T-helper 2 cell treated with Interferon-gamma antibody and Interleukin-4, amounts not matched to agents 5 μg/mL and 100 μg/mL, for 36 hours (primary cell): ENCODE measurements around the gene PHC2.
A peak's percentile ranks its signal among the peaks of the same experiment; 100 is the strongest.

Experiments used
- DNase-seq: peaks from one replicate; pipeline ENCODE4 v3.0.0; 2021; ENCODE audit warnings: low spot score
- H3K27ac Mint-ChIP-seq: one replicate; pipeline ENCODE4 v1.8.0; 2021; ENCODE audit warnings: mild to moderate bottlenecking, mixed read lengths
- H3K27me3 Mint-ChIP-seq: one replicate; pipeline ENCODE4 v1.8.0; 2021; ENCODE audit warnings: low read depth, mixed read lengths
- H3K36me3 Mint-ChIP-seq: one replicate; pipeline ENCODE4 v1.8.0; 2021; ENCODE audit warnings: low read depth, mixed read lengths
- H3K4me1 Mint-ChIP-seq: one replicate; pipeline ENCODE4 v1.8.0; 2021; ENCODE audit warnings: low read depth, mixed read lengths
- H3K4me3 Mint-ChIP-seq: one replicate; pipeline ENCODE4 v1.8.0; 2022; ENCODE audit warnings: mild to moderate bottlenecking, moderate library complexity, mixed read lengths
- H3K9me3 Mint-ChIP-seq: one replicate; pipeline ENCODE4 v1.8.0; 2021; ENCODE audit warnings: mixed read lengths

The PHC2 gene

DNA sequence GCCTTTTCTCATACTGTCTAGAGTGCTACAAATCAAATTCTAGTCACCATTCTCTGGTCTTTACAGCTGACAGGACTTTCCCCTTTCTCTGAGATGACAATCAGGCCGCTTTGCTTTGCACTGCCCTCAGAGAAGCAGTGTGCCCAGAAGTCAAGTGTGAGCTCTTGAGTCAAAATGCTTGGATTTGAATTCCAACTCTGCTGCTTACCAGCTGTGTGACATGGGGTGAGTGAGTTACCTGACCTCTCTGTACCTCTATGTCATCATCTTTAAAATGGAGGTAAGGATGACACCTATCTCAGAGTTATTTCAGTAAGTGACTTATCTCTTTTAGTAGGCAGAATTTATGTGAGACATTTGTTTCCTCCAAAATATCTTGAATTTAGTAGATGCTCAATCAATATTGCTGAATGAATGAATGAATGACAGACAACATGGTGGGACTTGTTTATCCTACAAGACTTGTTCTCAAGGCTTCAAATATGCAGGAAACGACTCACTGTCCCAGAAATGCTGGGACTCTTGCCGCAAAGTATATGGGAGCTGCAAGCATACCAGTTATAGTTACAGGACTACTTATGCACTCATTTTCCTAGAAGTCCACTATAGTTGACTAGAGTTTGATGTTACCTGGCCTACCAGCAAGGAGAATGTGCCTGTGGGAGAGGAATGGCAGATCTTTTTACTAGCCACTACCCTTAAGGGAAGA, 71.9 kb downstream of the PHC2 start:
- H3K36me3 Mint-ChIP-seq = no peaks in the 10 kb centered on the region
- no peaks in the 10 kb centered on the region for H3K27me3 Mint-ChIP-seq
- no peak overlapping the region for H3K4me3 Mint-ChIP-seq
- no peak for DNase-seq
- no peaks in the 10 kb centered on the region for H3K9me3 Mint-ChIP-seq
- H3K4me1 Mint-ChIP-seq = peaks cover 7% of the 10 kb centered on the region
- H3K27ac Mint-ChIP-seq = no peak overlapping the region

DNA sequence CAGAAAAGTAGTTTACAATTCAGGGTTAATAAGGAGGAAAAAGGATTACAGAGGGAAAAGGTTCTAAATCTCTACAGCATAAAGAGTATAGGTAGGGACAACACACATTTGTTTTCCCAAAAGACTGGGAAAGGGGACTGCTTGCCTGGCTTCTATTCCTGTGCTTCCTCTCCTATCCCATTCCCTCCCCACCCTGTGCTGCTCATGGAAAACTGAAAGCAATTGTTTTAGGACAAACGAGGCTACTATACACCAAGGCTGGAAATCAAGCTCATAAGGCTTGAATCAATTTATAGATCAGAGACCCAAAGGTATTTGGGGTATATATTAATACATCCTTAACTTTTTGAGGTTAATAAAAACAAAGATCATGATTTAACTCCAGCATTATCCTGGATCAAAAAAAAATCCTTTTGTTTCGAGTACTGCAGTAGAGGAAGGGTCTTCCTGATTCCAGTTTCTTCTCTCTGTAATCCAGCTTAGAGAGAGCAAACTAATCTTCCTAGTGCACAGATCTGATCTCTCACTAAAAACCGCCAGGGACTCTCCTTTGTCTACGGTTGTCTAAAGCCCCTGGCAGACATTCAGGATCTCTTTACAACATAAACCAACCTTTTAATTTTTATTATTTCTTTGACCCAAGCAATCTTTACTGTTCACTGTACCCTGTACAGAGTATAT, 72.6 kb downstream of the PHC2 start:
- Mint-ChIP-seq H3K9me3 (no peaks in the 10 kb centered on the region), H3K4me1 (peaks cover 7% of the 10 kb centered on the region), H3K27ac (no peak overlapping the region), H3K36me3 (no peaks in the 10 kb centered on the region), H3K4me3 (no peak overlapping the region), H3K27me3 (no peaks in the 10 kb centered on the region)
- no peak for DNase-seq

DNA sequence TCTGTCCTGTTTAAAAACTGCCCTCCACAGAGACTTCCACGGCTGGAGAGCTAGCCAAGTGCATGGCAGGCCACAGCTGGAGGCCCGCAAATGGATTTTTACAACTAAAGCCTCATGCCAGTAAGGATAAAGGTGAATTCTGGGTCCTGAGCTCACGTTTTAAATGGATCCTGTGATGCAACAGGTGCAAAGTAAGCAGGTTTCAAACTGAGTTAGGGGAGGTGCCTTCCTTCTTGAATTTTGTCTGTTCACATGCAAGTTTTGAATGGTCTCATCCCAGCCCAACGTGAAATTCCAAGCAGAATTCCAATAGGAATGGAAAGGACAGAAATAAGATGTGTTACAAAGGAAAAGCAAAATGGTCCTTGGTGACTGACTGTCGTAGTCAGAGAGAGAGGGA, 73.8 kb downstream of the PHC2 start:
- Mint-ChIP-seq H3K36me3 (no peaks in the 10 kb centered on the region), H3K9me3 (no peaks in the 10 kb centered on the region), H3K27ac (no peak overlapping the region), H3K27me3 (no peaks in the 10 kb centered on the region), H3K4me1 (peaks cover 7% of the 10 kb centered on the region), H3K4me3 (no peak overlapping the region)
- DNase-seq = no peak

DNA sequence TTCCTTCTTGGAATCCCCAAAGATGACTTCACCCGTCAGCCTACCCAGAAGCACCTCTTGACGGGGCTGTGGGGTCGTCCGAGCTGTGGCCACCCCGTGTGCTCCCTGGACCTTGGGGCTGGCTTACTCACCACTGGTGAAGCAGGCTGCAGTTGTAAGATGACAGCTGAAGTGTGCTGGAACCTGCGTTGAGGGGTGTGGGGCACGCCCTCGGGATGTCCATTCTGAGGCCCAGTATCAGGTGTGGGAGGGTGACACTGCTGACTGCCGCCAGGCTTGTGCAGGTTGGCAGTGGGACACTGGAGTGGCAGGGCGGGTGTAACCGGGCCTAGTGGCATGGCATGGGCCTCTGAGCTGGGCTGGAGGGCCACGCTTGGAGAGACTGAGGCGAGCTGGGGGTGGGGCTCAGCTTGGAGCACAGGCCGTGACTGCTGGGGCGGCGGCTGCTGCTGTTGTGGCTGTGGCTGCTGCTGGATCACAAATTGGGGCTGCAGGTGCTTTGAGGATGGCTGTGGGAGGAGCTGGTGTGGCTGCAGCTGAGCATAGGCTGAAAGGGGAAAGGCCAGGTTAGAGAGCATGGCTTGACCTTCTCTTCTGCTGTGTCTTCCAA, 76.1 kb downstream of the PHC2 start:
- Mint-ChIP-seq H3K27ac (no peak overlapping the region), H3K9me3 (no peaks in the 10 kb centered on the region), H3K4me3 (no peak overlapping the region), H3K27me3 (peaks cover 3% of the 10 kb centered on the region), H3K36me3 (no peaks in the 10 kb centered on the region), H3K4me1 (peaks cover 14% of the 10 kb centered on the region)
- DNase-seq = no peak

DNA sequence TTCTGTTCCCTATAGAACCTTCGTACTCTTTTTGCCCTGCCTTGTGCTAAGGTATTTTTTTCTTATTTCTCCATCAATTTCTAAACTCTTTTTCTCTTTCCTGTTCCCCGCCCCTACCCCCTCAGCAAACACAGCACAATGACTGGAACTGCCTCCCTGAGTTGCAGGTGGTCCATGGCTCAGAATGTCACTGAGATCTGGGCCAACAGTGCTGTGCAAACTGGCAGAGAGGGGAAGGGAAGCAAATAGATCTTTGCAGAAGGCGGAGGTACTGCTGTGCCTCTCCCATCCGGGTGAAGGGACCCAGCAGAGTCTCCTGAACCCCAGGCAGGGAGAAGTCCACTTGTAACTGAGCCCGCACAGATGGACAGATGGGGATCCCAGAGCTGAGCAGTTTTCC, 77.4 kb downstream of the PHC2 start:
- H3K4me1 Mint-ChIP-seq = peaks cover 14% of the 10 kb centered on the region
- H3K27ac Mint-ChIP-seq = no peak overlapping the region
- no peak for DNase-seq
- H3K9me3 Mint-ChIP-seq = no peaks in the 10 kb centered on the region
- peaks cover 3% of the 10 kb centered on the region for H3K27me3 Mint-ChIP-seq
- H3K4me3 Mint-ChIP-seq = no peak overlapping the region
- no peaks in the 10 kb centered on the region for H3K36me3 Mint-ChIP-seq

DNA sequence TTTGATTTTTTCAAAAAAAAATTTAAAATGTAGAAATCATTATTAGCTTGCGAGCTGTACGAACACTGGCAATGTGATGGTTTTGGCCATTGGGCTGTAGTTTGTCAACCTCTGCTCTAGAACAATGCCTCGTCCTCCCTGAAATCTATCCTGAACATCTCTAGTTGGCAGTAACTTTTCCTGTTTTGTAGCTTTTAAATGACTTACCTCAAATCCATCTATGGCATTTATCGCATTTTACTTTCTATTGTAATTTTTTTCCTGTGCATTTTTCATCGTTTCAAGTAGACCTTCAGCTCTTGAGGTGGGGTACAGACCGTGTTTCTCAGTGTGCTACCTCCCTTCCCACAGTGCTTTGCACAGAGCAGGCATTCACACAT, 79.6 kb downstream of the PHC2 start:
- Mint-ChIP-seq H3K4me3 (peak overlapping the region; percentile 20), H3K9me3 (no peaks in the 10 kb centered on the region), H3K27me3 (peaks cover 3% of the 10 kb centered on the region), H3K27ac (no peak overlapping the region), H3K36me3 (peaks cover 14% of the 10 kb centered on the region), H3K4me1 (peaks cover 33% of the 10 kb centered on the region)
- no peak for DNase-seq

DNA sequence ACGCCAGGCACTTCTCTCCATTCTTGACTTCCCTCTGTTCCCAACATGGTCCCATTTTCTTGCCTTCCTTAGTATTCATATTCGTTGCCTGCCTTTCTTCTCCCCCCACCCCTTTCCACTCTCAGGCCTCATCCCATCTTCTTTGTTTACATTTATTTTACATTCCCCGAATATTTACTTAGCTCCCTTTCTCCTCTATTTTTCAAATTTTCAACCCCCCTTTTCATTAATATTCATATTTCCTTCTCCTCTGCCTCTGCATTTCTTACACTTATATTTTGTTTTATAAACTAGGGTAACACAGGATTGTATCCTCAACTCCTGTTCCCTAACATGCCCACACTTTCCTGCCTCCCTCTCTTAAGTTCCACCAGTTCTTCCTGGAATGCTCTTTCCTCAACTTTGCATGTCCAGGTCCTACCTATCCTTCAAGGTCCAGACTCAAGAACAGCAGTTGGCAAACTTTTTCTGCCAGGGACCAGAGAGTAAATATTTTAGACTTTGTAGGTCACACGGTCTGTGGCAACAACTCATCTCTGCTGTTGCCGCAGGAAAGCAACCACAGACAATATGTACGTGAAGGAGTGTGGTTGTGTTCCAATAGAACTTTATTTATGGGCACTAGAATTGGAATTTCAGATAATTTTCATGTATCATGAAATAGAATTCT, 80.1 kb downstream of the PHC2 start:
- Mint-ChIP-seq H3K9me3 (no peaks in the 10 kb centered on the region), H3K4me1 (peaks cover 34% of the 10 kb centered on the region), H3K27ac (peak overlapping the region; percentile 91), H3K27me3 (peaks cover 3% of the 10 kb centered on the region), H3K4me3 (peak overlapping the region; percentile 92), H3K36me3 (peaks cover 14% of the 10 kb centered on the region)
- no peak for DNase-seq

DNA sequence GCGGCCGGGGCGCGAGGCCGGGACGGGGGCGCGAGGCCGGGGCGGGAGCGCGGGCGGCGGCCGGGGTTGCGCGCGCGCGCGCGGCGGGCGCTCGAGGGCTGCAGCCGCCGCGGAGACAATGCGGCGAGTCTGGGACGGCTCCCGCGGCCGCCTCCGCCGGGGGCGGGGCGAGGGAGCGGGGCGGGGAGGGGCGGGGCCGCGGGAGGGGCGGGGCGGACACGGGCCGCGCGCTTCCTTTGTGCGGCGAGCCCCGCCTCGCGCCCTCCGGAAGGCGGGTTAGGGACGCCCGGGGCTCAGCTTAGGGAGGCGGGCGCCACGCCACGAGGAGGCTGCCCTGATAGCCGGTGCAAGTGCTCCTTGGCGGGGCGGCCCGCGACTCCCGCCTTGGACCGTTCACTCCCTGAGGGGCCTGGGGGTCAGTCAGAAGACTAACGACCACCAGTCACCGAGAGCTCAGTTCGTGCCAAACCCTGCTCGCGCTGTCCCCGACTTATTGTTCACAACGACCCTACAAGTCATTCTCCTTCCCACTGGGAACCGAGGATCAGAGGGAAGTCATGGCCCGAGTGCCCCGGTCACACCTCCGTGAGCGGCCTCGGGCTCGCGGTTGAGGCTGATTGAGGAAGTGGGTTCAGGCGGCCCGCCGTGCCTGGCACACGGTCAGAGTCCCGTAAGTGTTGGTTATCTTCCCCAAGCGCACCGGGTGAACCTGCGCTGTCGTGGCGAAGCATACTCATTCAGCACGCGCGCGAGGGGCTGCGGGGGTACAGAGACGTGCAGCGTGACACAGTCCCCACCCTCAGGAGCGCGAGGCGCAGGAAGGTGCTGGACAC, 80.9 kb downstream of the PHC2 start:
- Mint-ChIP-seq H3K4me3 (peak overlapping the region; percentile 92), H3K9me3 (no peaks in the 10 kb centered on the region), H3K27ac (peak overlapping the region; percentile 91), H3K36me3 (peaks cover 18% of the 10 kb centered on the region), H3K4me1 (peaks cover 37% of the 10 kb centered on the region), H3K27me3 (peaks cover 3% of the 10 kb centered on the region)
- peak; percentile 82 for DNase-seq

DNA sequence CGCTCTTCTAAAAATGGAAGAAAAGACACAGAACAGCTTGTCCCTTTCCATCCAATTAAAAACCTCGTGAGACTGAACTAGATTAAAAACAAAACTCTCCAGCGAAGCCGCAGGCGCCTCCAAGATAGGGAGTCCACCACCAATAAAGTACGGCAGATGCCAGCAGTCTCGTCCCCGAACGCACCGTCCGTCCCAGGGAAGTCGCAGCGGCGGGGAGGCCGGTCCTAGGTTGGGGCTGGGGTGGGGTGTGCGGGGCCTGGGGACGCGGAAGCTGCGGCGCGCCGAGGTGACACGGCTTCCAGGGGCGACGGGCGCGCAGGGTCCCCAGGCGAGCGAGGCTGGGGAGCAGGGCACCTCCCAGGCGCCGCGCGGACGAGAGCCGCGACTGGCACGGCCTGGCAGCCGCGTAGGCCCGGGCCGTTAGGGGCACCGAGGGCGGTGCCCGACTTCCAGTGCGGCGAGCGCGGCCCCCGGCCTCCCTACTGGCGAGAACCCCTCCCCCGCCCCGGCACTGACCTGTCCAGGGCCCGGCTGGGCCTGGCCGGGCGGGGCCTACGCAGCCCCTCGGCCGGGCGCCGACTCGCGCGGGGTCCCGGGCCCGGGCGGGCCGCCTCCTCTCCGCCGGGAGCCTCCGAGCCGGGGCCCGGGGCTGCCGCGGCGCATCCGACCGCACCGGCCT, 81.7 kb downstream of the PHC2 start:
- DNase-seq = peak; percentile 42
- peaks cover 3% of the 10 kb centered on the region for H3K27me3 Mint-ChIP-seq
- peak overlapping the region; percentile 95 for H3K27ac Mint-ChIP-seq
- H3K4me3 Mint-ChIP-seq = peak overlapping the region; percentile 89
- peaks cover 37% of the 10 kb centered on the region for H3K4me1 Mint-ChIP-seq
- peaks cover 21% of the 10 kb centered on the region for H3K36me3 Mint-ChIP-seq
- no peaks in the 10 kb centered on the region for H3K9me3 Mint-ChIP-seq

DNA sequence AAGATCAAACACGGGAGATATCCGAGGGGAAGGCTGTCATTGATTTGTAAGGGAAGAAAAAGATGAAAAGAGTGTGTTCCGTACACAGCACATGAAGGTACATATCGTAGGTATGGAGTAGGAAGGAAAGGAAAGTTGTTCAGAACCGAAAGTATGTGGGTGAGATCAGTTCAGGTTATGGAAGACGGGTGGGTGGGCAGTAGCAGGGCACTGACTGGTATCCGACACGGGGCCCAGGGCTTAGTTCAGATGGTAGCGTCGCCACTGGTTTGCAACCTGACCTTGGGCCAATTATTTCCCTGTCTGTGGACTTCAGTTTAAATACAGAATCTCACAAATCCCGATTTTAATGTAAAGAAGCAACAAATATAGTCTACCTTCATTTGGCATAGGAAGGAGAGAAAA, 82.2 kb downstream of the PHC2 start:
- peak overlapping the region; percentile 89 for H3K4me3 Mint-ChIP-seq
- peak overlapping the region; percentile 95 for H3K27ac Mint-ChIP-seq
- peaks cover 21% of the 10 kb centered on the region for H3K36me3 Mint-ChIP-seq
- peak; percentile 14 for DNase-seq
- peaks cover 43% of the 10 kb centered on the region for H3K4me1 Mint-ChIP-seq
- no peaks in the 10 kb centered on the region for H3K9me3 Mint-ChIP-seq
- H3K27me3 Mint-ChIP-seq = peaks cover 3% of the 10 kb centered on the region

DNA sequence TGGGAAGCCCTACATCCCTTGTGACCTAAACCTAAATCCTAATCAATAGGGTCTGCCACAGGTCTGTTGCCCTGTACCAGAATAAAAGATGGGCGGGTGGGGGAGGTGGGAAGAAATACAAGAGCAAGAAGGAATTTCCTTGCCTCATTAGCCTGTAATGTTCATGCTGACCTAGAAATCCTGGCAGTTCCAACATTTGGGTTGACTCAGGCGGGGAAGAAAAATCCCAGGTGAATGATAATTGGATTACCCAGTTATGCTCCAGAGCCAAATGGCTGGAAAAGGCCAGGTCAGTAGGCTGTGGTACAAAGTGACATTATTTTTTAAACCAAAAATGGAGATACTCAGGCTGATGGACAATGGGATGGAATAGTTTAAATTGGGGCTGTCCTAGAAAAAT, 82.7 kb downstream of the PHC2 start:
- H3K4me1 Mint-ChIP-seq = peaks cover 46% of the 10 kb centered on the region
- no peaks in the 10 kb centered on the region for H3K9me3 Mint-ChIP-seq
- H3K36me3 Mint-ChIP-seq = peaks cover 25% of the 10 kb centered on the region
- H3K27ac Mint-ChIP-seq = peak overlapping the region; percentile 95
- DNase-seq = no peak
- H3K27me3 Mint-ChIP-seq = peaks cover 3% of the 10 kb centered on the region
- peak overlapping the region; percentile 89 for H3K4me3 Mint-ChIP-seq

DNA sequence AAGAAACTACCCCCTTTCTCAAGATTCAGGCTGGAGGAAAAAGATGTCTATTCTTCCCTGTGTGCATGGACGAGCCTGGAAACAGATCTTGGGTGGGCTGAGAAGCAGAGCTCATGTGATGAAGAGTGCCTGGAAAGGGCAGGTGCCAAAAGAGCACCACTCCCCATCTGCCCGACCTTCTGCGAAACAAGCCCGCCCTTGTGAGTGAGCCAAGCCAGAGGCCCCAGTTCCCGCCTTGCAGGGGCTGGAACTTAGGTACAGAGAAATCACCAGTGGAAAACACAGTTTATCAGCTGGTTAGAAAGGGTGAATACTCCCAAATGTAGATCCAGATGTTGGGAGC, 83.3 kb downstream of the PHC2 start:
- peaks cover 3% of the 10 kb centered on the region for H3K27me3 Mint-ChIP-seq
- H3K36me3 Mint-ChIP-seq = peaks cover 27% of the 10 kb centered on the region
- peak overlapping the region; percentile 89 for H3K4me3 Mint-ChIP-seq
- peaks cover 46% of the 10 kb centered on the region for H3K4me1 Mint-ChIP-seq
- DNase-seq = no peak
- no peaks in the 10 kb centered on the region for H3K9me3 Mint-ChIP-seq
- H3K27ac Mint-ChIP-seq = no peak overlapping the region
